ENCODE results near the gene APRT.
A peak's percentile ranks its signal among the peaks of the same experiment; 100 is the strongest.

APRT gene

GRCh38 chr16:88782454-88783390 is 29.0 kb downstream of the APRT start:
- peak; percentile 94 for DNase-seq (ENCODE audit: low read depth)
- peak overlapping the region; percentile 64 for H3K4me3 ChIP-seq (ENCODE audit: low read length)
- no peak for TF ChIP-seq CTCF (IDR thresholded peaks at IDR 0.05; ENCODE audit: insufficient read depth, low read depth, low read length, missing control alignments)

- DNase-seq (ENCODE audit: low read depth), result no peak
- H3K4me3 ChIP-seq (ENCODE audit: low read length), result no peak overlapping the region
- no peak for TF ChIP-seq CTCF (IDR thresholded peaks at IDR 0.05; ENCODE audit: insufficient read depth, low read depth, low read length, missing control alignments)
These were observed 30.3 kb downstream of the APRT start for GRCh38 chr16:88781140-88782077.

- DNase-seq (ENCODE audit: low read depth), result no peak
- TF ChIP-seq CTCF (IDR thresholded peaks at IDR 0.05; ENCODE audit: insufficient read depth, low read depth, low read length, missing control alignments), result no peak
- H3K4me3 ChIP-seq (ENCODE audit: low read length), result no peak overlapping the region
These were observed 31.3 kb downstream of the APRT start for GRCh38 chr16:88780142-88781062.

GRCh38 chr16:88779406-88780141 is 32.2 kb downstream of the APRT start:
- H3K4me3 ChIP-seq (ENCODE audit: low read length), result no peak overlapping the region
- TF ChIP-seq CTCF (IDR thresholded peaks at IDR 0.05; ENCODE audit: insufficient read depth, low read depth, low read length, missing control alignments), result no peak
- no peak for DNase-seq (ENCODE audit: low read depth)

- TF ChIP-seq CTCF (IDR thresholded peaks at IDR 0.05; ENCODE audit: insufficient read depth, low read depth, low read length, missing control alignments), result no peak
- no peak for DNase-seq (ENCODE audit: low read depth)
- no peak overlapping the region for H3K4me3 ChIP-seq (ENCODE audit: low read length)
These were observed 33.1 kb downstream of the APRT start for GRCh38 chr16:88778541-88779065.

Measured in epithelial cell of esophagus (primary cell).